SU-DHL-6 (cell line): ENCODE results near the gene TADA3.

ENCODE experiments used
- EZH2phosphoT487 ChIP-seq: fragments of 200-600 bp; sonication (generic), shearing (Covaris generic); conservative IDR thresholded peaks from 2 replicates; pipeline ENCODE4 v1.6.1; 2018; ENCODE audit warnings: mild to moderate bottlenecking, antibody characterized with exemption, low read length, moderate library complexity, mixed read lengths
- TF ChIP-seq, protein P1 (sequence below): fragments of 200-600 bp; sonication (generic); IDR thresholded peaks from one replicate; pipeline ENCODE4 v1.5.1; 2017; ENCODE audit warnings: antibody characterized with exemption, mild to moderate bottlenecking, low read length, moderate library complexity; ENCODE audit not compliant: insufficient read depth, poor library complexity, severe bottlenecking

DNA sequence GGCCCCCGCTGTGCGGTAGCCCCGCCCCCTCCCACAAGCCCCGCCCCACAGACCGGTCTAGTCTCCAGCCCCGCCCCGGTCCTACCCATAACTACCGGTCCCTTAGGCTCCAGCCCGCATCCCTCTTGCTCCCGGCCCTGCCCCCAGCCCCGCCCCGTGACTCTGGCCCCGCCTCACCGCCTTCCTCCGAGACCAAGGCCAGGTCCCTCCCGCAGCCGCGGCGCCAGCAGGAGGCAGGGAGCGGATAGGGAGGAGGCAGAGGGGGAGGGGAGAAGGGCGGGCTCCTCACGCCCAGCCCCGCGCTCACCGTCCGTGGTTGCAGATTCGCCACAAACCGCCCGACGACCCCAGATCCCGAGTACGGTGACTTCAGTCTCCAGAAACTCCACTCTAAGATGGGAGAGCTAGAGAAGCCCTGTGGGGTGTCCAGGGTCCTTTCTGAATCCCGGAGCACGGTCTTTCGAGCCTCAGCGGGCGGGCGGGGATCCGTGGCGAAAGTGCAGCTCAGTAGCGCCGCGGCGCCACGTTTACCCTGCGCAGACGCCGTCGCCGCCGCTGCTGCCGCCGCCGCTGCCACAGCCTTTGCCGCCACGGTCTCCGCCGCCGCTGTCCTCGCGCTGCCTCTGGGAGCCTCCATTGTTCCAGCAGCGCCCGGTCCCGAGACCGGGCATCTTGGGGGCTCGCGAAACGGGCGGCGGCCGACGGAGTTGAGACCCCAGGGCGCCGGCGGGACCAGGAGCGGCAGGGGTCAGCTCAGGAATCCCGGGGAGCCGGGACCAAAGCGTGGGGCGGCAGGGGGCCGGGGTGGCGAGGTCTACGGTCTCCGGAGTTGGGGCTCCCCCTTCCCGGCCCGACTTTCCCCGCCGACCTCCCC, 60.8 kb downstream of the TADA3 start, which contains the start of gene BRPF1:
- TF ChIP-seq, protein P1, sequence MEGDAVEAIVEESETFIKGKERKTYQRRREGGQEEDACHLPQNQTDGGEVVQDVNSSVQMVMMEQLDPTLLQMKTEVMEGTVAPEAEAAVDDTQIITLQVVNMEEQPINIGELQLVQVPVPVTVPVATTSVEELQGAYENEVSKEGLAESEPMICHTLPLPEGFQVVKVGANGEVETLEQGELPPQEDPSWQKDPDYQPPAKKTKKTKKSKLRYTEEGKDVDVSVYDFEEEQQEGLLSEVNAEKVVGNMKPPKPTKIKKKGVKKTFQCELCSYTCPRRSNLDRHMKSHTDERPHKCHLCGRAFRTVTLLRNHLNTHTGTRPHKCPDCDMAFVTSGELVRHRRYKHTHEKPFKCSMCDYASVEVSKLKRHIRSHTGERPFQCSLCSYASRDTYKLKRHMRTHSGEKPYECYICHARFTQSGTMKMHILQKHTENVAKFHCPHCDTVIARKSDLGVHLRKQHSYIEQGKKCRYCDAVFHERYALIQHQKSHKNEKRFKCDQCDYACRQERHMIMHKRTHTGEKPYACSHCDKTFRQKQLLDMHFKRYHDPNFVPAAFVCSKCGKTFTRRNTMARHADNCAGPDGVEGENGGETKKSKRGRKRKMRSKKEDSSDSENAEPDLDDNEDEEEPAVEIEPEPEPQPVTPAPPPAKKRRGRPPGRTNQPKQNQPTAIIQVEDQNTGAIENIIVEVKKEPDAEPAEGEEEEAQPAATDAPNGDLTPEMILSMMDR, result no peak
- no peak for TF ChIP-seq EZH2phosphoT487
